OCI-LY1 (cell line): ENCODE measurements around the gene UMODL1.

Experiments
- CTCF ChIP-seq: fragments of 200-600 bp; sonication (generic), shearing (Covaris generic); IDR thresholded peaks from 2 replicates; pipeline ENCODE4 v1.5.1; 2017; ENCODE audit warnings: mild to moderate bottlenecking, antibody characterized with exemption, low read length, moderate library complexity, mixed read lengths
- EZH2 ChIP-seq: fragments of 200-600 bp; sonication (generic), shearing (Covaris generic); IDR thresholded peaks from 2 replicates; pipeline ENCODE4 v1.8.0; 2017; ENCODE audit warnings: borderline replicate concordance, mixed run types, mild to moderate bottlenecking, antibody characterized with exemption, low read length, moderate library complexity, mixed read lengths

- TF ChIP-seq CTCF (no peak), EZH2 (no peak)
Observed at GRCh38 chr21:42135386-42136052, 64.4 kb downstream of the UMODL1 start.
